A673 (cell line): ENCODE data around the gene RHOV.

Experiments
- CTCF ChIP-seq: fragments of 300-800, 200-600 bp; sonication (generic); conservative IDR thresholded peaks from 2 replicates; pipeline ENCODE4 v1.5.1; 2017; ENCODE audit warnings: low read depth, mild to moderate bottlenecking, antibody characterized with exemption, low read length, moderate library complexity, mixed read lengths
- EZH2 ChIP-seq: fragments of 200-600 bp; sonication (generic); IDR thresholded peaks from 2 replicates; pipeline ENCODE4 v1.6.1; 2017; ENCODE audit warnings: borderline replicate concordance, low read depth, mild to moderate bottlenecking, mixed read lengths, antibody characterized with exemption, low read length; ENCODE audit not compliant: poor library complexity, severe bottlenecking

- TF ChIP-seq CTCF (no peak), EZH2 (no peak)
Observed at GRCh38 chr15:40899536-40900207, 25.6 kb upstream of the RHOV start.
